ENCODE data around the gene NXPE3. TPM values are rescaled to one million over a fixed set of nuclear protein-coding genes. Genes with fewer than 3 reads are reported as not detected.

Gene NXPE3
- polyA plus RNA-seq, 1 donor (not counting 4 experiments of a cell fraction or from before 2014, with no cell fraction given): 16.8 TPM

- Histone ChIP-seq H3K9ac (ENCODE audit: control insufficient read depth, extremely low read depth, insufficient read depth, low read length) (no peak overlapping the region), H3K79me2 (ENCODE audit: control insufficient read depth, insufficient read depth, low read length) (peaks cover 23% of the 10 kb centered on the region), H4K20me1 (ENCODE audit: control insufficient read depth, extremely low read depth, insufficient read depth, low read length) (peaks cover 5% of the 10 kb centered on the region), H3K9me3 (ENCODE audit: control insufficient read depth, low read depth, low read length) (no peaks in the 10 kb centered on the region), H3K4me2 (ENCODE audit: control insufficient read depth, extremely low read depth, insufficient read depth, low read depth, low read length) (no peak overlapping the region), H2AFZ (ENCODE audit: control insufficient read depth, low read length) (no peak overlapping the region), H3K27me3 (ENCODE audit: control insufficient read depth, extremely low read depth, insufficient read depth, low read length) (no peaks in the 10 kb centered on the region), H3K4me1 (ENCODE audit: control insufficient read depth, extremely low read depth, insufficient read depth, low read length) (peaks cover 10% of the 10 kb centered on the region), H3K36me3 (ENCODE audit: control insufficient read depth in 2 of 2, extremely low read depth in 1 of 2, insufficient read depth in 2 of 2, low read length in 2 of 2) (peaks cover 2 to 4% of the 10 kb centered on the region in 2 experiments), H3K27ac (ENCODE audit: control insufficient read depth, insufficient read depth, low read length) (no peak overlapping the region), H3K9me1 (ENCODE audit: control insufficient read depth, extremely low read depth, insufficient read depth, low read length) (no peaks in the 10 kb centered on the region), H3K4me3 (ENCODE audit: control insufficient read depth in 2 of 3, extremely low read depth in 1 of 3, insufficient read depth in 2 of 3, low read depth in 1 of 3, low read length in 3 of 3) (no peak overlapping the region)
- no peak for DNase-seq (ENCODE audit: low read depth, low spot score)
- FAIRE-seq: no peak
- dilution Hi-C loops (cut with MboI; ENCODE audit: extremely low pct_ligation_motif_present, low sequenced_read_pairs): no loop called here
- TF ChIP-seq EZH2 (IDR thresholded peaks at IDR 0.05; ENCODE audit: low read length): no peak
- no peak for TF ChIP-seq CTCF (optimal IDR thresholded peaks at IDR 0.05 in 1 of 3, IDR thresholded peaks at IDR 0.05 in 1 of 3, conservative IDR thresholded peaks at IDR 0.05 in 1 of 3; ENCODE audit: extremely low read depth in 1 of 3, insufficient read depth in 2 of 3, low read length in 3 of 3)
Measured at GRCh38 chr3:101846709-101847108, 67.7 kb downstream of the NXPE3 start.

DNA sequence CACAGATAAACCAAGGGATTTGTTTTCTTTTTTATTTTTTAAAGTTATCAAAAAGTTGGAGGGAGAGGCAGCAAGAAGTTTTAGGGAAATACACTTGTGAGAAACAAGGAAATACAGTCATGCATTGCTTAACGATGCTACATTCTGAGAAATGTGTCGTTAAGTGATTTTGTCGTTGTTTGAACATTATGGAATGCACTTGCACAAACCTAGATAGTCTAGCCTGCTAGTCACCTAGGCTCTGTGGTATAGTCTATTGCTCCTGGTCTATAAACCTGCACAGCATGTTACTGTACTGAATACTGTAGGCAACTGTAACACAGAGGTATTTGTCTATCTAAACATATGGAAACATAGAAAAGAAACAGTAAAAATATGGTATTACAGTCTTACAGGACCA lies 68.3 kb downstream of the NXPE3 start:
- DNase-seq (ENCODE audit: low read depth, low spot score) (no peak), FAIRE-seq (no peak)
- no peak overlapping the region for H2AFZ ChIP-seq (ENCODE audit: control insufficient read depth, low read length)
- TF ChIP-seq CTCF (optimal IDR thresholded peaks at IDR 0.05 in 1 of 3, IDR thresholded peaks at IDR 0.05 in 1 of 3, conservative IDR thresholded peaks at IDR 0.05 in 1 of 3; ENCODE audit: extremely low read depth in 1 of 3, insufficient read depth in 2 of 3, low read length in 3 of 3) (no peak), EZH2 (IDR thresholded peaks at IDR 0.05; ENCODE audit: low read length) (no peak)
- peaks cover 30% of the 10 kb centered on the region for H3K79me2 ChIP-seq (ENCODE audit: control insufficient read depth, insufficient read depth, low read length)
- H3K9me1 ChIP-seq (ENCODE audit: control insufficient read depth, extremely low read depth, insufficient read depth, low read length): no peaks in the 10 kb centered on the region
- H3K36me3 ChIP-seq (ENCODE audit: control insufficient read depth in 2 of 2, extremely low read depth in 1 of 2, insufficient read depth in 2 of 2, low read length in 2 of 2): peaks cover 7% of the 10 kb centered on the region in 2 experiments
- H4K20me1 ChIP-seq (ENCODE audit: control insufficient read depth, extremely low read depth, insufficient read depth, low read length): peaks cover 5% of the 10 kb centered on the region
- H3K9ac ChIP-seq (ENCODE audit: control insufficient read depth, extremely low read depth, insufficient read depth, low read length): no peak overlapping the region
- H3K4me2 ChIP-seq (ENCODE audit: control insufficient read depth, extremely low read depth, insufficient read depth, low read depth, low read length): no peak overlapping the region
- H3K27ac ChIP-seq (ENCODE audit: control insufficient read depth, insufficient read depth, low read length): no peak overlapping the region
- H3K4me1 ChIP-seq (ENCODE audit: control insufficient read depth, extremely low read depth, insufficient read depth, low read length): peaks cover 14% of the 10 kb centered on the region
- dilution Hi-C loops (cut with MboI; ENCODE audit: extremely low pct_ligation_motif_present, low sequenced_read_pairs): no loop called here
- no peaks in the 10 kb centered on the region for H3K9me3 ChIP-seq (ENCODE audit: control insufficient read depth, low read depth, low read length)
- H3K27me3 ChIP-seq (ENCODE audit: control insufficient read depth, extremely low read depth, insufficient read depth, low read length): no peaks in the 10 kb centered on the region
- no peak overlapping the region for H3K4me3 ChIP-seq (ENCODE audit: control insufficient read depth in 2 of 3, extremely low read depth in 1 of 3, insufficient read depth in 2 of 3, low read depth in 1 of 3, low read length in 3 of 3)

Data from keratinocyte (primary cell).